ENCODE measurements around the gene PTCD2.
A peak's percentile ranks its signal among the peaks of the same experiment; 100 is the strongest.
"Not testable (repeated sequence)": the region's sequence is repeated elsewhere in the genome, so short reads cannot be mapped to it uniquely, and the experiment has no call there.

Gene PTCD2

GRCh38 chr5:72295539-72295938 lies 24.6 kb upstream of the PTCD2 start:
- no peak for DNase-seq (ENCODE audit: low read depth in 3 of 3, low spot score in 1 of 3)

GRCh38 chr5:72296256-72296655 lies 23.9 kb upstream of the PTCD2 start:
- DNase-seq (ENCODE audit: low read depth in 3 of 3, low spot score in 1 of 3) = no peak

GRCh38 chr5:72298136-72298535 lies 22.0 kb upstream of the PTCD2 start:
- DNase-seq (ENCODE audit: low read depth in 3 of 3, low spot score in 1 of 3) = not testable (repeated sequence)

GRCh38 chr5:72298711-72299110 lies 21.5 kb upstream of the PTCD2 start:
- DNase-seq (ENCODE audit: low read depth in 3 of 3, low spot score in 1 of 3) = no peak

GRCh38 chr5:72300590-72301339 lies 19.4 kb upstream of the PTCD2 start:
- no peak for DNase-seq (ENCODE audit: low read depth in 3 of 3, low spot score in 1 of 3)

- no peak for DNase-seq (ENCODE audit: low read depth in 3 of 3, low spot score in 1 of 3)
These were observed 18.6 kb upstream of the PTCD2 start for GRCh38 chr5:72301557-72301956.

- DNase-seq (ENCODE audit: low read depth in 3 of 3, low spot score in 1 of 3) = no peak
These were observed 18.0 kb upstream of the PTCD2 start for GRCh38 chr5:72302171-72302570.

- DNase-seq (ENCODE audit: low read depth in 3 of 3, low spot score in 1 of 3) = no peak
These were observed 14.7 kb upstream of the PTCD2 start for GRCh38 chr5:72305194-72306142.

- no peak for DNase-seq (ENCODE audit: low read depth in 3 of 3, low spot score in 1 of 3)
These were observed 12.6 kb upstream of the PTCD2 start for GRCh38 chr5:72307573-72307967.

- DNase-seq (ENCODE audit: low read depth in 3 of 3, low spot score in 1 of 3) = peak; percentile 81 to 89 (median 87)
These were observed 12.0 kb upstream of the PTCD2 start for GRCh38 chr5:72307968-72308852.

- no peak for DNase-seq (ENCODE audit: low read depth in 3 of 3, low spot score in 1 of 3)
These were observed 11.4 kb upstream of the PTCD2 start for GRCh38 chr5:72308853-72309191.

GRCh38 chr5:72313141-72313540 lies 7.0 kb upstream of the PTCD2 start:
- DNase-seq (ENCODE audit: low read depth in 3 of 3, low spot score in 1 of 3) = no peak

GRCh38 chr5:72314571-72315172 lies 5.5 kb upstream of the PTCD2 start:
- DNase-seq (ENCODE audit: low read depth in 3 of 3, low spot score in 1 of 3) = no peak

GRCh38 chr5:72319435-72319975 lies 668 bp upstream of the PTCD2 start:
- peak in 1 of 3 donors; percentile 21 for DNase-seq (ENCODE audit: low read depth in 3 of 3, low spot score in 1 of 3)

- DNase-seq (ENCODE audit: low read depth in 3 of 3, low spot score in 1 of 3) = no peak
These were observed 4.1 kb downstream of the PTCD2 start for GRCh38 chr5:72324189-72324825.

- DNase-seq (ENCODE audit: low read depth in 3 of 3, low spot score in 1 of 3) = no peak
These were observed 5.6 kb downstream of the PTCD2 start for GRCh38 chr5:72325566-72326305.

GRCh38 chr5:72326306-72326649 lies 6.1 kb downstream of the PTCD2 start:
- DNase-seq (ENCODE audit: low read depth in 3 of 3, low spot score in 1 of 3) = no peak

GRCh38 chr5:72328172-72328571 lies 8.0 kb downstream of the PTCD2 start:
- no peak for DNase-seq (ENCODE audit: low read depth in 3 of 3, low spot score in 1 of 3)

- no peak for DNase-seq (ENCODE audit: low read depth in 3 of 3, low spot score in 1 of 3)
These were observed 10.5 kb downstream of the PTCD2 start for GRCh38 chr5:72330712-72331111.

- no peak for DNase-seq (ENCODE audit: low read depth in 3 of 3, low spot score in 1 of 3)
These were observed 17.0 kb downstream of the PTCD2 start for GRCh38 chr5:72337159-72337558.
